ENCODE results near the gene POLR2H.

GRCh38 chr3:184361932-184362667 is 590 bp downstream of the POLR2H start:
- TF ChIP-seq CTCF (IDR thresholded peaks at IDR 0.05): no peak
- TF ChIP-seq POLR2A (IDR thresholded peaks at IDR 0.05): peak in 1 of 2 donors; percentile 5
- TF ChIP-seq POLR2AphosphoS5 (IDR thresholded peaks at IDR 0.05; ENCODE audit: insufficient read depth in 1 of 2, low read depth in 1 of 2): peak in 1 of 2 donors; percentile 52

Measured in vagina (tissue), 2 donors.